ENCODE results near the gene GSTA3.

DNA sequence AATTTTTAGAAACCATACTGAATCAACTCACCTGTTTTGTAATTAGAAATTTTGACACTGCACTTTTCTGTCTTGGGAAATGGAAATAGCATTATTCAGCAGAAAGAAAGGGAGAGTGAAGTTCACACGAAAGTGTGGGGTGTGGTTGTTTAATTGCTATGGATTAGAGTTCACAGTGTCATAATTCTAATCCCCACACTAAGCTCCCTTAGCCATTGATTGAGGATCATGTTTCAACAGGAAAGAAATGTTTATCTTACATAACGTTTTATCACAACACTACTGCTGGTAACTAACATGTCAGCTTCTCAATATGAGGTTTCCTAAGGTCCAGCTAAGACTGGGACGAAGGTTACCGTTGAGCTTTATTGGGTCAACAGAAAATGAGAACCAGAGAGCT lies 37.5 kb downstream of the GSTA3 start:
- TF ChIP-seq, protein P1, sequence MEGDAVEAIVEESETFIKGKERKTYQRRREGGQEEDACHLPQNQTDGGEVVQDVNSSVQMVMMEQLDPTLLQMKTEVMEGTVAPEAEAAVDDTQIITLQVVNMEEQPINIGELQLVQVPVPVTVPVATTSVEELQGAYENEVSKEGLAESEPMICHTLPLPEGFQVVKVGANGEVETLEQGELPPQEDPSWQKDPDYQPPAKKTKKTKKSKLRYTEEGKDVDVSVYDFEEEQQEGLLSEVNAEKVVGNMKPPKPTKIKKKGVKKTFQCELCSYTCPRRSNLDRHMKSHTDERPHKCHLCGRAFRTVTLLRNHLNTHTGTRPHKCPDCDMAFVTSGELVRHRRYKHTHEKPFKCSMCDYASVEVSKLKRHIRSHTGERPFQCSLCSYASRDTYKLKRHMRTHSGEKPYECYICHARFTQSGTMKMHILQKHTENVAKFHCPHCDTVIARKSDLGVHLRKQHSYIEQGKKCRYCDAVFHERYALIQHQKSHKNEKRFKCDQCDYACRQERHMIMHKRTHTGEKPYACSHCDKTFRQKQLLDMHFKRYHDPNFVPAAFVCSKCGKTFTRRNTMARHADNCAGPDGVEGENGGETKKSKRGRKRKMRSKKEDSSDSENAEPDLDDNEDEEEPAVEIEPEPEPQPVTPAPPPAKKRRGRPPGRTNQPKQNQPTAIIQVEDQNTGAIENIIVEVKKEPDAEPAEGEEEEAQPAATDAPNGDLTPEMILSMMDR (IDR thresholded peaks at IDR 0.05) = no peak
- TF ChIP-seq, protein P2, sequence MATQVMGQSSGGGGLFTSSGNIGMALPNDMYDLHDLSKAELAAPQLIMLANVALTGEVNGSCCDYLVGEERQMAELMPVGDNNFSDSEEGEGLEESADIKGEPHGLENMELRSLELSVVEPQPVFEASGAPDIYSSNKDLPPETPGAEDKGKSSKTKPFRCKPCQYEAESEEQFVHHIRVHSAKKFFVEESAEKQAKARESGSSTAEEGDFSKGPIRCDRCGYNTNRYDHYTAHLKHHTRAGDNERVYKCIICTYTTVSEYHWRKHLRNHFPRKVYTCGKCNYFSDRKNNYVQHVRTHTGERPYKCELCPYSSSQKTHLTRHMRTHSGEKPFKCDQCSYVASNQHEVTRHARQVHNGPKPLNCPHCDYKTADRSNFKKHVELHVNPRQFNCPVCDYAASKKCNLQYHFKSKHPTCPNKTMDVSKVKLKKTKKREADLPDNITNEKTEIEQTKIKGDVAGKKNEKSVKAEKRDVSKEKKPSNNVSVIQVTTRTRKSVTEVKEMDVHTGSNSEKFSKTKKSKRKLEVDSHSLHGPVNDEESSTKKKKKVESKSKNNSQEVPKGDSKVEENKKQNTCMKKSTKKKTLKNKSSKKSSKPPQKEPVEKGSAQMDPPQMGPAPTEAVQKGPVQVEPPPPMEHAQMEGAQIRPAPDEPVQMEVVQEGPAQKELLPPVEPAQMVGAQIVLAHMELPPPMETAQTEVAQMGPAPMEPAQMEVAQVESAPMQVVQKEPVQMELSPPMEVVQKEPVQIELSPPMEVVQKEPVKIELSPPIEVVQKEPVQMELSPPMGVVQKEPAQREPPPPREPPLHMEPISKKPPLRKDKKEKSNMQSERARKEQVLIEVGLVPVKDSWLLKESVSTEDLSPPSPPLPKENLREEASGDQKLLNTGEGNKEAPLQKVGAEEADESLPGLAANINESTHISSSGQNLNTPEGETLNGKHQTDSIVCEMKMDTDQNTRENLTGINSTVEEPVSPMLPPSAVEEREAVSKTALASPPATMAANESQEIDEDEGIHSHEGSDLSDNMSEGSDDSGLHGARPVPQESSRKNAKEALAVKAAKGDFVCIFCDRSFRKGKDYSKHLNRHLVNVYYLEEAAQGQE (IDR thresholded peaks at IDR 0.05; ENCODE audit: insufficient read depth in 1 of 2, low read depth in 2 of 2, low read length in 1 of 2) = no peak
